Measurements from ENCODE around the gene RB1.

RB1 gene

GRCh38 chr13:48356750-48357149, 53.2 kb downstream of the RB1 start:
- DNase-seq = no peak

DNA sequence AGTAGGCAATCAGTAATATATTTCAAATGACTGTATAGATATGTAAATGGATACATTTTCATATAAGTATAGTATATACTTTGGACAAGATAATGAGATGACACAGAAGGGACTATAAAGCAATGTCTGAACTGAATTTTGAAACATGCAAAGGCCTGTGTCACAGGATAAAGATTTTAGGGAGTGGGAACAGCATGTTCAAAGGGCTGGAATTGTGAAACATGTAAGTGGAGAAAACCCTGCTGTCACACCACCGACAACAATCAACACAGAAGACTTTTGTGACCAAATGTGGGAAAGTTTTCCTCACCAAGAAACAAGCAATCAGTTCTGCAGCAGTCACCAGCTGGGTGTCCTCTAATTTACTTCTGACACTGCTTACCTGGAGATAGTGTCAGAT, 66.4 kb downstream of the RB1 start:
- no peak for DNase-seq

GRCh38 chr13:48370815-48371214, 67.3 kb downstream of the RB1 start:
- no peak for DNase-seq

GRCh38 chr13:48377857-48378256, 74.3 kb downstream of the RB1 start:
- DNase-seq = no peak

DNA sequence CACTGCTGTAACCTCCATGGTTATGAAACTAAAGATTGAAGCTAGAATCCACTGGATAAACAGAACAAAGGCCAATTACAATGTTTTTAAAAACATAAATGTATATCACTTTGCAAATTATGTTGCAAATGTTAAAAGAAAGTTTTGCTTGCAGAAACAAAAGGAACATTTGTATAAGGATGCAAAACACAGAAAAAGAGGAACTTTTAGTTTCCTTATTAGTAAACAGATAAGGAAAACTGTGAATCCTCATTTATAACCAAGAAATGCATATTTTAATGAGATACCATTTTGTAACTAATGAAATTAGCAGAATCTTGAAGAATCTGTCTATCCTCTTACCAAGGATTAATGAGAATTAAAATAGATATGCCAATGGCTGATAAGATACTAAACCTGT, 77.0 kb downstream of the RB1 start:
- no peak for DNase-seq

- no peak for DNase-seq
Observed at GRCh38 chr13:48383384-48383783, 79.8 kb downstream of the RB1 start.

- no peak for DNase-seq
Observed at GRCh38 chr13:48386816-48387215, 83.3 kb downstream of the RB1 start.

DNA sequence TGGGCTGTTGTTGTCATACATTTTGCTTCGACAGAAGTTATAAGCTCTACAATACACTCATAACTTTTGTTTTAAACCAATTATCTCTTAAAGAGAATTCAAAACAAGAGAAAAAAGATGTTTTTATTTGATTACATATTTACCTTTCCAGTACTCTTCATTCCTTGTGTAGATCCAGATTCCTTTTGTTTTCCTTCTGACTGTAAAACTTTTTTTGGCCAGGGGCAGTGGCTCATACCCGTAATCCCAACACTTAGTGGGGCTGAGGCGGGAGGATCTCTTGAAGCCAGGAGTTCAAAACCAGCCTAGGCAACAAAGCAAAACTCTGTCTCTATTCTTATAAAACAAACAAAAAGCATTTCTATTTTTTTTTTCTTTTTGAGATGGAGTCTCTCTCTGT, 87.7 kb downstream of the RB1 start:
- DNase-seq = no peak

GRCh38 chr13:48393030-48393697, 89.6 kb downstream of the RB1 start:
- DNase-seq = no peak

DNA sequence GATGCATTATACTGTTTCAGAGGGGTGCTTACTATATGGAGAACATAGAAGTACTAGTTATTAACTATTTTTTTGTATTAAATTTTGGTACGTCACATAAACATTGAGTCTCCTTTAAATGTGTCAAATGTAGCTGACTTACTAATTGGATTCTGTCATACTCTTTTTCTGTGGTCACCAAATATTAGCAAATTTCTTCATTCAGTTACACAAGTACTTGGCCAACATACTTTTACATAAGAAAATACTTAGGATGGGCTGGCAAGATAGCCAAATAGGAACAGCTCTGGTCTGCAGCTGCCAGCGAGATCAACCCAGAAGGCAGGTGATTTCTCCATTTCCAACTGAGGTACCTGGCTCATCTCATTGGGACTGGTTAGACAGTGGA, 90.1 kb downstream of the RB1 start:
- DNase-seq = no peak

DNA sequence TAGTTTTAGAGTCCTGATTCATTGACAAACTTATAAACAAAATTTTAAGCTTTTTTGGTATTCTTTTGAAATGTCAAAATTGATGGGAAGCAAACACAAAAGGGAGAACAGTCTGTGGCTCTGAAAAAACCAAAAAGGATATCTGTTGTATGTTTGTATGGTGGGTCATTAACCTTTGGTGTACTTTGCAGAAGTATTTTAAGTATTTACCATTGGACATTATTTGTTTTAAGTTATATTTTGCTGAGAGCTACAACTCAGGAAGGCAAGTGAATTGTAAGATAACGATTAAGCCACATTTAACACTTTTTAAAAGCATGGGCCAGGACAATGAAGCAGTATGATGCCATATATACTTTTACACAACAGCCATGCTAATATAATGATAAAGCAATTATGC, 94.2 kb downstream of the RB1 start:
- no peak for DNase-seq

- DNase-seq = no peak
Observed at GRCh38 chr13:48398450-48399095, 95.0 kb downstream of the RB1 start.

DNA sequence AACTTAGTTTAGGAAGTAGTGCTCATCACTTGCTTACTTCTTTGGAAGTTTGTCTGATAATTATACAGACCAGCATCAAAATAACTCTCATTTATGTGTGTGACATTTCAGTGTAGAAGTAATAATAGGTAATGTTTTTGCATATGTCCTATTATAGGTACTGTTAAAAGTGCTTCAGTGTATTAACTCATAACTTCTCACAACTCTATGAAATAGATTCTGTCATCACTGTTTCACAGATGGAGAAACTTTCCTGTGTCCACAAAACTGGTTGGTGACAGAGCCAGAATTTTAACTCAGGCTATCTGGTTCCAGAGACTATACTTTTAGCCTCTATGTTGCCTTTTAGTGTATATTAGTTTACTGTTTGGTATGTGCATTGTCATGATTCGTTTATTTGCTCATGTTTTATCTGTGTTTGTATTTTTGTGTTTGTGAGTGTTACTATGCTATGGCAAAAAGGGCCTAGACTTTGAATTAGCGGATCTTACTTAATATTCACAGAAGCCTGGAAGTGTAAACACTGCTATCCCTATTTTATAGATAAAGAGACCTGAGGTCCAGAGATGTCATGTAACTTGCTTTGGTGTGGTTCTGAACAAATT, 96.6 kb downstream of the RB1 start:
- no peak for DNase-seq

- DNase-seq = no peak
Observed at GRCh38 chr13:48400850-48401291, 97.3 kb downstream of the RB1 start.

GRCh38 chr13:48401480-48401879, 97.9 kb downstream of the RB1 start:
- DNase-seq = no peak

- no peak for DNase-seq
Observed at GRCh38 chr13:48402325-48402932, 98.9 kb downstream of the RB1 start.

- no peak for DNase-seq
Observed at GRCh38 chr13:48403151-48403631, 99.6 kb downstream of the RB1 start.

GRCh38 chr13:48403913-48404312, 100.4 kb downstream of the RB1 start:
- no peak for DNase-seq

- no peak for DNase-seq
Observed at GRCh38 chr13:48404952-48405351, 101.4 kb downstream of the RB1 start.

DNA sequence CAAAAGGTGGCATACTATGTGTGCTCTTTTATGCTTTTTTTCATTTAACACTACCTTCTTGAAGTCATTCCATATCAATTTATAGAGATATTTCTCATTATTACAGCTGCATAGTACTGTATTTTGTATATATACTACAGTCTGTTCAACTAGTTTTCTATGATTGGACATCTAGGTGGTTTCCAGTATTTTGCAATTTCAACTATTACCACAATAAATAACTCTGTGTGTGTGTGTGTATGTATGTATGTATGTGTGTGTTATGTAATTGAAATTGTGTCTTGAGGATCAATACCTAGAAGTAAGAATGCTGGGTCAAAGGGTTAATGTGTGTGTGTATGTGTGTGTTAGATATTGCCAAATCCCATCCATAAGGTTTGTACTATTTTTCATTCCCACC, 102.3 kb downstream of the RB1 start:
- no peak for DNase-seq

GRCh38 chr13:48410199-48410598, 106.6 kb downstream of the RB1 start:
- no peak for DNase-seq

GRCh38 chr13:48411147-48411794, 107.7 kb downstream of the RB1 start:
- no peak for DNase-seq

GRCh38 chr13:48411841-48412531, 108.4 kb downstream of the RB1 start:
- DNase-seq = no peak

Data from stimulated activated CD4-positive, alpha-beta T cell treated with anti-CD3 and anti-CD28 coated beads, Interleukin-12 subunit alpha, Interleukin-12 subunit beta, amount 100 ng/mL, for 4 hours (primary cell).